ENCODE data around the gene SSBP2. TPM values are rescaled to one million over a fixed set of nuclear protein-coding genes. Genes with fewer than 3 reads are reported as not detected.

SSBP2 gene
- total RNA-seq, 1 experiment from 2014 or later, result 5.2 TPM

GRCh38 chr5:81605299-81605698, 145.6 kb downstream of the SSBP2 start (continued):
- no peak for TF ChIP-seq EZH2 (IDR thresholded peaks at IDR 0.05)
- no peak for TF ChIP-seq RAD21 (IDR thresholded peaks at IDR 0.05; ENCODE audit: low read depth)
- TF ChIP-seq SP1 (IDR thresholded peaks at IDR 0.05; ENCODE audit: low read depth), result no peak
- TF ChIP-seq MAX (IDR thresholded peaks at IDR 0.05), result no peak
- TF ChIP-seq TCF7L2 (IDR thresholded peaks at IDR 0.05; ENCODE audit: borderline replicate concordance, extremely low read depth, insufficient read depth, insufficient read length), result no peak
- no peak for TF ChIP-seq JUND (IDR thresholded peaks at IDR 0.05)
- no peak for TF ChIP-seq EZH2phosphoT487 (IDR thresholded peaks at IDR 0.05; ENCODE audit: borderline replicate concordance)
- TF ChIP-seq POLR2AphosphoS5 (IDR thresholded peaks at IDR 0.05; ENCODE audit: low read depth, low read length), result no peak
- TF ChIP-seq ZFX (IDR thresholded peaks at IDR 0.05), result no peak
- TF ChIP-seq FOSL1 (IDR thresholded peaks at IDR 0.05; ENCODE audit: low read depth), result no peak
- no peak for TF ChIP-seq CBX3 (IDR thresholded peaks at IDR 0.05; ENCODE audit: low read depth)
- TF ChIP-seq SRF (IDR thresholded peaks at IDR 0.05; ENCODE audit: low read depth), result no peak

GRCh38 chr5:81604193-81604592, 146.7 kb downstream of the SSBP2 start:
- CTCF ChIA-PET, result no interaction called here
- intact Hi-C loops (cut with micrococcal nuclease), result no loop called here

More at GRCh38 chr5:81604193-81604592, 146.7 kb downstream of the SSBP2 start:
- no peak overlapping the region for H3K27ac ChIP-seq (ENCODE audit: low read depth, low read length)
- H3K4me1 ChIP-seq (ENCODE audit: control insufficient read depth in 1 of 2, insufficient read depth in 2 of 2, low read length in 2 of 2), result 0 out of 4 replicates have a peak, but pooled peaks cover 0 to 4% of the 10 kb centered on the region in 2 experiments
- TF ChIP-seq SRF (IDR thresholded peaks at IDR 0.05; ENCODE audit: low read depth) (no peak), ZFX (IDR thresholded peaks at IDR 0.05) (no peak), YY1 (IDR thresholded peaks at IDR 0.05; ENCODE audit: extremely low read depth, insufficient replicate concordance, low read depth, low read length) (no peak), MAX (IDR thresholded peaks at IDR 0.05) (no peak), FOSL1 (IDR thresholded peaks at IDR 0.05; ENCODE audit: low read depth) (no peak)
- no peaks in the 10 kb centered on the region for H3K9me3 ChIP-seq (ENCODE audit: control insufficient read depth in 1 of 2, insufficient read depth in 1 of 2, low read depth in 1 of 2, low read length in 2 of 2)
- RAD21 ChIA-PET (ENCODE audit: low non-redundant PET in 1 of 2, low total read pairs in 2 of 2, uncharacterized antibody in 2 of 2, unreplicated experiment in 2 of 2), result no interaction called here
- no peak overlapping the region for H3K4me2 ChIP-seq (ENCODE audit: low read length)
- no peak overlapping the region for H3K4me3 ChIP-seq (replicated peaks in 1 of 2; ENCODE audit: low read depth in 1 of 2, low read length in 2 of 2)
- no peak for ATAC-seq
- no TSS peak for BruUV-seq (replicated peaks)
- POLR2A ChIA-PET, result no interaction called here
- no peaks in the 10 kb centered on the region for H3K79me2 ChIP-seq (ENCODE audit: insufficient read depth, low read length)
- H3K36me3 ChIP-seq (ENCODE audit: control insufficient read depth in 1 of 2, insufficient read depth in 2 of 2, low read length in 2 of 2), result no peaks in the 10 kb centered on the region
- no peak overlapping the region for H3K9ac ChIP-seq (ENCODE audit: low read length)
- H3K27me3 ChIP-seq (ENCODE audit: insufficient read depth, low read length), result no peaks in the 10 kb centered on the region
- no peak for DNase-seq (ENCODE audit: low read depth, low spot score)
- no peaks in the 10 kb centered on the region for H3K9me2 ChIP-seq (ENCODE audit: insufficient read depth)
- H2AFZ ChIP-seq (ENCODE audit: low read depth, low read length, poor library complexity, severe bottlenecking), result no peak overlapping the region
- no peaks in the 10 kb centered on the region for H4K20me1 ChIP-seq (ENCODE audit: insufficient read depth)

Data from HCT116 (cell line).